Esophagus muscularis mucosa (tissue), 4 donors: ENCODE results near the gene FCGR3B.
"Not testable (repeated sequence)": the region's sequence is repeated elsewhere in the genome, so short reads cannot be mapped to it uniquely, and the experiment has no call there.

Experiments used
- EP300 ChIP-seq: sonication (generic); formaldehyde crosslinking; IDR thresholded peaks from one replicate; pipeline ENCODE4 v1.6.1; 2017; ENCODE audit warnings: antibody characterized with exemption
- POLR2A ChIP-seq: fragments of 450-650 bp; IDR thresholded peaks from one replicate; pipeline ENCODE4 v1.6.1; 2017; ENCODE audit warnings: antibody characterized with exemption, moderate library complexity, mild to moderate bottlenecking, low read depth
- POLR2AphosphoS5 ChIP-seq, 2 donors: sonication (generic); formaldehyde crosslinking; IDR thresholded peaks; one replicate each; pipeline ENCODE4 v1.6.1; 2017; ENCODE audit warnings: antibody characterized with exemption in 2 of 2
- TF ChIP-seq, protein P1 (sequence below), 3 experiments: fragments of 200-600 bp in 2 of 3; fragments of 450-650 bp in 1 of 3; sonication (generic) in 2 of 3; IDR thresholded peaks; one replicate each; pipeline ENCODE4 v1.5.1; 2017 to 2019; ENCODE audit warnings: antibody characterized with exemption in 3 of 3, mild to moderate bottlenecking in 2 of 3, moderate library complexity in 1 of 3

DNA sequence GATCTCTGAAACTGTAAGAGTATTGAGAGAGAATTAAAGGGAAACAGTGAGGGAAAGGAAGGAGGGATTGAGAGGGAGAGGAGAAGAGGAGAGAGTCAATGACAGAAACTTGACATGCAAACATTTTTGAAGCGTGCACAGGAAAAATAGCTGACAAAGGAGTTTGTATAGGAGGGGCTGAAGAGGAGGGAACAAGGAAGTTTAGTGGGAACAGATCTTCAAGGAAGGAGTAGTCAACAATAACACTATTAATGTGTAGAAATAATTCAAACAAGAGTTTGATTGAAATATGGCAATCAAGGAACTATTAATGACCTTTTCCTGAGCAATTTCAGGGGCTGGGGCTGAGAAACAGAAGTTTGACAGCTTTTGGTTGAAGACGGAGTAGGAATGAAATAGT, 4.0 kb upstream of the FCGR3B start:
- TF ChIP-seq, protein P1, sequence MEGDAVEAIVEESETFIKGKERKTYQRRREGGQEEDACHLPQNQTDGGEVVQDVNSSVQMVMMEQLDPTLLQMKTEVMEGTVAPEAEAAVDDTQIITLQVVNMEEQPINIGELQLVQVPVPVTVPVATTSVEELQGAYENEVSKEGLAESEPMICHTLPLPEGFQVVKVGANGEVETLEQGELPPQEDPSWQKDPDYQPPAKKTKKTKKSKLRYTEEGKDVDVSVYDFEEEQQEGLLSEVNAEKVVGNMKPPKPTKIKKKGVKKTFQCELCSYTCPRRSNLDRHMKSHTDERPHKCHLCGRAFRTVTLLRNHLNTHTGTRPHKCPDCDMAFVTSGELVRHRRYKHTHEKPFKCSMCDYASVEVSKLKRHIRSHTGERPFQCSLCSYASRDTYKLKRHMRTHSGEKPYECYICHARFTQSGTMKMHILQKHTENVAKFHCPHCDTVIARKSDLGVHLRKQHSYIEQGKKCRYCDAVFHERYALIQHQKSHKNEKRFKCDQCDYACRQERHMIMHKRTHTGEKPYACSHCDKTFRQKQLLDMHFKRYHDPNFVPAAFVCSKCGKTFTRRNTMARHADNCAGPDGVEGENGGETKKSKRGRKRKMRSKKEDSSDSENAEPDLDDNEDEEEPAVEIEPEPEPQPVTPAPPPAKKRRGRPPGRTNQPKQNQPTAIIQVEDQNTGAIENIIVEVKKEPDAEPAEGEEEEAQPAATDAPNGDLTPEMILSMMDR (IDR thresholded peaks at IDR 0.05): not testable (repeated sequence)
- not testable (repeated sequence) for TF ChIP-seq POLR2AphosphoS5 (IDR thresholded peaks at IDR 0.05); POLR2A; EP300
